ENCODE data around the gene BLVRA. TPM values are rescaled to one million over a fixed set of nuclear protein-coding genes. Genes with fewer than 3 reads are reported as not detected.
A peak's percentile ranks its signal among the peaks of the same experiment; 100 is the strongest.
"Not testable (repeated sequence)": the region's sequence is repeated elsewhere in the genome, so short reads cannot be mapped to it uniquely, and the experiment has no call there.

The BLVRA gene
- total and polyA plus RNA-seq, 2 donors (not counting 1 experiment from before 2014, with no cell fraction given) = 72.8 to 108 TPM

DNA sequence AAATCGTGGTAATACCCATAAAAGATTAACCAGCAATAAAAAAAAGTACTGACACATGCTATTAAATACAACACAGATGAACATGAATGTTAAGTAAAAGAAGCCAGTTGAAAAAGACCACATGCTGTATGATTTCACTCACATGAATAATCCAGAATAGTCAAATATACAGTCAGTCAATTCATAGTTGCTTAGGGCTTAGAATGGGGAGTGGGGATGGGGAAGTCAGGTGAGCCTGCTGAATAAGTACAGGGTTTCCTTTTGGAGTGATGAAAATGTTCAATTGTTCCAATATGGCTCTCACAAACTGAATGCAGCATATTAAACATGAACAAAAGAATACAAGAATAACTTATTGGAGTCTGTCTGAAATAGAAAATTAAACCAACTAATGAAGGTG is 31.0 kb upstream of the BLVRA start:
- Histone ChIP-seq H3K79me2 (ENCODE audit: control insufficient read depth, insufficient read depth, low read length) (peaks cover 34% of the 10 kb centered on the region), H4K20me1 (ENCODE audit: control insufficient read depth, extremely low read depth, insufficient read depth, low read length) (no peaks in the 10 kb centered on the region), H3K4me3 (replicated peaks in 1 of 4; ENCODE audit: control extremely low read depth in 1 of 4, insufficient read depth in 1 of 4, low read depth in 3 of 4, low read length in 4 of 4) (no peak overlapping the region), H3K27me3 (ENCODE audit: control insufficient read depth, insufficient read depth, low read length) (no peaks in the 10 kb centered on the region), H3K9ac (ENCODE audit: insufficient read depth, low read length) (no peak overlapping the region), H3K9me3 (ENCODE audit: control insufficient read depth, insufficient read depth, low read depth, low read length) (no peaks in the 10 kb centered on the region), H3K27ac (ENCODE audit: insufficient read depth, low read length) (no peak overlapping the region), H3K4me2 (ENCODE audit: extremely low read depth, insufficient read depth, low read length) (peak overlapping the region; percentile 25), H2AFZ (ENCODE audit: low read length) (no peak overlapping the region), H3K4me1 (ENCODE audit: control insufficient read depth, extremely low read depth, insufficient read depth, low read length) (peaks cover 2% of the 10 kb centered on the region), H3K36me3 (ENCODE audit: control insufficient read depth, insufficient read depth, low read length) (no peaks in the 10 kb centered on the region)
- TF ChIP-seq EZH2 (IDR thresholded peaks at IDR 0.05; ENCODE audit: low read length, missing control alignments) = no peak
- TF ChIP-seq, protein P1, sequence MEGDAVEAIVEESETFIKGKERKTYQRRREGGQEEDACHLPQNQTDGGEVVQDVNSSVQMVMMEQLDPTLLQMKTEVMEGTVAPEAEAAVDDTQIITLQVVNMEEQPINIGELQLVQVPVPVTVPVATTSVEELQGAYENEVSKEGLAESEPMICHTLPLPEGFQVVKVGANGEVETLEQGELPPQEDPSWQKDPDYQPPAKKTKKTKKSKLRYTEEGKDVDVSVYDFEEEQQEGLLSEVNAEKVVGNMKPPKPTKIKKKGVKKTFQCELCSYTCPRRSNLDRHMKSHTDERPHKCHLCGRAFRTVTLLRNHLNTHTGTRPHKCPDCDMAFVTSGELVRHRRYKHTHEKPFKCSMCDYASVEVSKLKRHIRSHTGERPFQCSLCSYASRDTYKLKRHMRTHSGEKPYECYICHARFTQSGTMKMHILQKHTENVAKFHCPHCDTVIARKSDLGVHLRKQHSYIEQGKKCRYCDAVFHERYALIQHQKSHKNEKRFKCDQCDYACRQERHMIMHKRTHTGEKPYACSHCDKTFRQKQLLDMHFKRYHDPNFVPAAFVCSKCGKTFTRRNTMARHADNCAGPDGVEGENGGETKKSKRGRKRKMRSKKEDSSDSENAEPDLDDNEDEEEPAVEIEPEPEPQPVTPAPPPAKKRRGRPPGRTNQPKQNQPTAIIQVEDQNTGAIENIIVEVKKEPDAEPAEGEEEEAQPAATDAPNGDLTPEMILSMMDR (conservative IDR thresholded peaks at IDR 0.05 in 1 of 2, IDR thresholded peaks at IDR 0.05 in 1 of 2; ENCODE audit: low read depth in 1 of 2, low read length in 2 of 2) = no peak
- no peak for DNase-seq (ENCODE audit: low read depth in 2 of 2)

DNA sequence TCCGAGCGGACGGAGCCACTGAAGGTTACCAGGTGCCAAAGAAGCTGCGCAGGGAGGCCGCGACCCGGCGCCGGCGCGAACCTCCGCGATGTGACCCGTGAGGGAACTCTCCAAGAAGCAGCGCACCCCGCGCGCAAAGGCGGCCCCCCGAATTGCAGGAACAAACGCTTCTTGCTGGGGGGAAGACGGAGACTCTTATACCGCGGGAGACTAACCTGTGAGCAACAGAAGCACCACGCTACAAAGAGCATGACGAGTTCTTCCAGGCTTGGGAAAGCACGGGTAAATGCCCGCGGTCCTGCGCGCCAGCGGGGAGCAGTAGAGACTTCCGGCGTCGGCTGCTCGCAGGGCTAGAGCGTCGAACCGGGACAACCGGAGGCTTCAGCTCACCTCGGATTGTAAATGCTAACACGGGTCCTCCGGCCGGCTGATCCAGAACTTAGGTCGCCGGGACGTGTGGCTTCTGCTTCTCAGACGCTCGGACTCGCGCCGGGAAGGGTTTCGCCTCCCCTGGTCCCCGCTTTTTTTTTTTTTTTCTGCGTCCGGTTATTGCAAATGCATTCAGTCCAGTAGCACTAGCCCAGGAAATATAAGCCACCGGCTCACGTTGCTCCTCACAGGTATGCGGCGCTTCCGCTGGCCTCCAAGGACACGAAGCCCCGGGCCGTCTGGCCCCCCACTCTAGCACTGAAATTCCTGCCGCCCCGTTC is 29.1 kb upstream of the BLVRA start, which contains the start of gene COA1:
Gene COA1, minus strand, starts transcription at position 310 of the 710 bp plus-strand sequence. CDS start 80,909 bp downstream, outside the sequence.
- H3K79me2 ChIP-seq (ENCODE audit: control insufficient read depth, insufficient read depth, low read length) = peaks cover 31% of the 10 kb centered on the region
- peak within 1 kb of the TSS; percentile 76 to 97 (median 86) for H3K4me3 ChIP-seq (replicated peaks in 1 of 4; ENCODE audit: control extremely low read depth in 1 of 4, insufficient read depth in 1 of 4, low read depth in 3 of 4, low read length in 4 of 4)
- no peaks in the 10 kb centered on the region for H3K27me3 ChIP-seq (ENCODE audit: control insufficient read depth, insufficient read depth, low read length)
- peak within 1 kb of the TSS; percentile 98 for H2AFZ ChIP-seq (ENCODE audit: low read length)
- no peaks in the 10 kb centered on the region for H4K20me1 ChIP-seq (ENCODE audit: control insufficient read depth, extremely low read depth, insufficient read depth, low read length)
- peak; percentile 92 to 94 for DNase-seq (ENCODE audit: low read depth in 2 of 2)
- peaks cover 2% of the 10 kb centered on the region for H3K4me1 ChIP-seq (ENCODE audit: control insufficient read depth, extremely low read depth, insufficient read depth, low read length)
- H3K36me3 ChIP-seq (ENCODE audit: control insufficient read depth, insufficient read depth, low read length) = no peaks in the 10 kb centered on the region
- no peak for TF ChIP-seq EZH2 (IDR thresholded peaks at IDR 0.05; ENCODE audit: low read length, missing control alignments)
- TF ChIP-seq, protein P1 (conservative IDR thresholded peaks at IDR 0.05 in 1 of 2, IDR thresholded peaks at IDR 0.05 in 1 of 2; ENCODE audit: low read depth in 1 of 2, low read length in 2 of 2) = peak; percentile 22 to 23
- no peaks in the 10 kb centered on the region for H3K9me3 ChIP-seq (ENCODE audit: control insufficient read depth, insufficient read depth, low read depth, low read length)
- H3K4me2 ChIP-seq (ENCODE audit: extremely low read depth, insufficient read depth, low read length) = peak within 1 kb of the TSS; percentile 94
- peak within 1 kb of the TSS; percentile 70 for H3K27ac ChIP-seq (ENCODE audit: insufficient read depth, low read length)
- H3K9ac ChIP-seq (ENCODE audit: insufficient read depth, low read length) = peak within 1 kb of the TSS; percentile 69

DNA sequence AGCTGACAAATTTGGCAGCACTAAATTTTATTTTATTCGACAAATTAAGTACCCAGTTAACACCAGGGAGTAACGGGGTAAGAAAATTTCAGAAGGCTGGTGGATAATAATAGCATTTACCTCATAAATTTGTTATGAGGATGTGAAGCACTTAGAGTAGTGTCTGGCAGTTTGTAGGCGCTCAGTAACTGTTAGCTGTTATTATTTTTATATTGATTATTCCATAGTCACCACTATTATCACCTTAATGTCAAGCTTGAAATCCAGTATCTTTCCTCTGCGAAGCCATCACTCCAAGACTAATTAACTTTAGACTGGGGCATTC is 28.6 kb upstream of the BLVRA start:
- Histone ChIP-seq H3K27ac (ENCODE audit: insufficient read depth, low read length) (peak overlapping the region; percentile 70), H4K20me1 (ENCODE audit: control insufficient read depth, extremely low read depth, insufficient read depth, low read length) (no peaks in the 10 kb centered on the region), H2AFZ (ENCODE audit: low read length) (peak overlapping the region; percentile 98), H3K36me3 (ENCODE audit: control insufficient read depth, insufficient read depth, low read length) (no peaks in the 10 kb centered on the region), H3K79me2 (ENCODE audit: control insufficient read depth, insufficient read depth, low read length) (peaks cover 28% of the 10 kb centered on the region), H3K4me1 (ENCODE audit: control insufficient read depth, extremely low read depth, insufficient read depth, low read length) (peaks cover 2% of the 10 kb centered on the region), H3K4me3 (replicated peaks in 1 of 4; ENCODE audit: control extremely low read depth in 1 of 4, insufficient read depth in 1 of 4, low read depth in 3 of 4, low read length in 4 of 4) (peak overlapping the region; percentile 76 to 97 (median 86)), H3K9ac (ENCODE audit: insufficient read depth, low read length) (peak overlapping the region; percentile 69), H3K4me2 (ENCODE audit: extremely low read depth, insufficient read depth, low read length) (peak overlapping the region; percentile 88), H3K9me3 (ENCODE audit: control insufficient read depth, insufficient read depth, low read depth, low read length) (no peaks in the 10 kb centered on the region), H3K27me3 (ENCODE audit: control insufficient read depth, insufficient read depth, low read length) (no peaks in the 10 kb centered on the region)
- no peak for DNase-seq (ENCODE audit: low read depth in 2 of 2)
- TF ChIP-seq EZH2 (IDR thresholded peaks at IDR 0.05; ENCODE audit: low read length, missing control alignments) = no peak
- TF ChIP-seq, protein P1 (conservative IDR thresholded peaks at IDR 0.05 in 1 of 2, IDR thresholded peaks at IDR 0.05 in 1 of 2; ENCODE audit: low read depth in 1 of 2, low read length in 2 of 2) = no peak

DNA sequence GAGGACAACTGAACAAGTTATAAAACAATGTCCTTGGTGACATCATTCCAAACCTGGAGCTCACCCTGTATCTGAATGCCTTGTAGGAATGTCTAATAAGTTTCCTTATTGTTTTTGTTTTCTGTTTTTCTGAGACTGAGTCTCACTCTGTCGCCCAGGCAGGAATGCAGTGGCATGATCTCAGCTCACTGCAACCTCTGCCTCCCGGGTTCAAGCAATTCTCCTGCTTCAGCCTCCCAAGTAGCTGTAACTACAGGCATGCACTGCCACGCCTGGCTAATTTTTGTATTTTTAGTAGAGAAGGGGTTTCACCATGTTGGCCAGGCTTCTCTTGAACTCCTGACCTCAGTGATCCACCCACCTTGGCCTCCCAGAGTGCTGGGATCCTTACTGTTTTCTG is 27.0 kb upstream of the BLVRA start:
- H3K36me3 ChIP-seq (ENCODE audit: control insufficient read depth, insufficient read depth, low read length) = not testable (repeated sequence)

More for the DNA sequence above, 27.0 kb upstream of the BLVRA start:
- not testable (repeated sequence) for H3K4me1 ChIP-seq (ENCODE audit: control insufficient read depth, extremely low read depth, insufficient read depth, low read length); H3K9ac ChIP-seq (ENCODE audit: insufficient read depth, low read length); H3K9me3 ChIP-seq (ENCODE audit: control insufficient read depth, insufficient read depth, low read depth, low read length); H4K20me1 ChIP-seq (ENCODE audit: control insufficient read depth, extremely low read depth, insufficient read depth, low read length); H3K27ac ChIP-seq (ENCODE audit: insufficient read depth, low read length); H3K4me3 ChIP-seq (replicated peaks in 1 of 4; ENCODE audit: control extremely low read depth in 1 of 4, insufficient read depth in 1 of 4, low read depth in 3 of 4, low read length in 4 of 4); H3K4me2 ChIP-seq (ENCODE audit: extremely low read depth, insufficient read depth, low read length); DNase-seq (ENCODE audit: low read depth in 2 of 2); H2AFZ ChIP-seq (ENCODE audit: low read length); H3K27me3 ChIP-seq (ENCODE audit: control insufficient read depth, insufficient read depth, low read length)
- H3K79me2 ChIP-seq (ENCODE audit: control insufficient read depth, insufficient read depth, low read length) = peaks cover 21% of the 10 kb centered on the region
